SU-DHL-6 (cell line): ENCODE results near the gene TTYH3.

Experiments
- EZH2phosphoT487 ChIP-seq: fragments of 200-600 bp; sonication (generic), shearing (Covaris generic); conservative IDR thresholded peaks from 2 replicates; pipeline ENCODE4 v1.6.1; 2018; ENCODE audit warnings: mild to moderate bottlenecking, antibody characterized with exemption, low read length, moderate library complexity, mixed read lengths
- TF ChIP-seq, protein P1 (sequence below): fragments of 200-600 bp; sonication (generic); IDR thresholded peaks from one replicate; pipeline ENCODE4 v1.5.1; 2017; ENCODE audit warnings: antibody characterized with exemption, mild to moderate bottlenecking, low read length, moderate library complexity; ENCODE audit not compliant: insufficient read depth, poor library complexity, severe bottlenecking

DNA sequence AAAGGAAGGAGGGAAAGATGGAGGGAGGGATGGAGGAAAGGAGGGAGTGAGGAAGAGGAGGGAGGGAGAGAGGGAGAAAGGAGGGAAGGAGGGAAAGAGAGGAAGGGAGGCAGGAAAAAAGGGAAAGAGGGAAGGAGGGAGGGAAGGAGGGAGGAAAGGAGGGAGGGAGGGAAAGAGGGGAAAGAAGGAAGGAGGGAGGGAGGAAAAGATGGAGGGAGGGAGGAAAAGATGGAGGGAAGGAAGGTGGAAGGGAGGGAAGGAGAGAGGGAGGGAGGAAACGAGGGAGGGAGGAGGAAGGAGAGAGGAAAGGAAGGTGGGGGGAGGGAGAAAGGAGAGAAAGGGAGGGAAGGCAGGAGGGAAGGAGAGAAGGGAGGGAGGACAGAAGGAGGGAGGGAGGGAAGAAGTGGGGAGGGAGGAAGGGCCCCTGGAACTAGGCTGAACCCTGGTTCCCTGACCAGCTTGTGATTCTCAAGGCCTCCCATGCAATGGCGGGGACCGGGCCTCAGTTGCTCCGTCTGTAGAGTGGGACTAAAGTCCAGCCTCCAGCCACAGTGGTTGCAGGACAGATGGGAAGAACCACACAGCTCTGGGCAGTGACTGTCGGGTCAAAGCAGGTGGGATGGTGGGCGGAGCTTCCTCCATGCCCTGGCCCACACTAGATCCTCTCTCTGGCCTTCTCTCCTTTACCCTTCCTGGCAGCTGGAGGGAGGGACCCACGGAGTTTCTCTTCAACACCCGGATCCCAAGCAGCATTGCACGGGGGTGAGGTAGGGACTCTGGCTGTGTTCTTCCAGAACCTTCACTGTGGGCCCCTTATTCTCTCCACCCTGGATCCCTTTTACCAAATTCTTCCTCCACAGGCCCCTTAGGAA is 4.3 kb upstream of the TTYH3 start:
- TF ChIP-seq, protein P1, sequence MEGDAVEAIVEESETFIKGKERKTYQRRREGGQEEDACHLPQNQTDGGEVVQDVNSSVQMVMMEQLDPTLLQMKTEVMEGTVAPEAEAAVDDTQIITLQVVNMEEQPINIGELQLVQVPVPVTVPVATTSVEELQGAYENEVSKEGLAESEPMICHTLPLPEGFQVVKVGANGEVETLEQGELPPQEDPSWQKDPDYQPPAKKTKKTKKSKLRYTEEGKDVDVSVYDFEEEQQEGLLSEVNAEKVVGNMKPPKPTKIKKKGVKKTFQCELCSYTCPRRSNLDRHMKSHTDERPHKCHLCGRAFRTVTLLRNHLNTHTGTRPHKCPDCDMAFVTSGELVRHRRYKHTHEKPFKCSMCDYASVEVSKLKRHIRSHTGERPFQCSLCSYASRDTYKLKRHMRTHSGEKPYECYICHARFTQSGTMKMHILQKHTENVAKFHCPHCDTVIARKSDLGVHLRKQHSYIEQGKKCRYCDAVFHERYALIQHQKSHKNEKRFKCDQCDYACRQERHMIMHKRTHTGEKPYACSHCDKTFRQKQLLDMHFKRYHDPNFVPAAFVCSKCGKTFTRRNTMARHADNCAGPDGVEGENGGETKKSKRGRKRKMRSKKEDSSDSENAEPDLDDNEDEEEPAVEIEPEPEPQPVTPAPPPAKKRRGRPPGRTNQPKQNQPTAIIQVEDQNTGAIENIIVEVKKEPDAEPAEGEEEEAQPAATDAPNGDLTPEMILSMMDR, result no peak
- TF ChIP-seq EZH2phosphoT487, result no peak
